HEK293 (cell line): ENCODE measurements around the gene C11orf54.

Experiments
- INSM2 ChIP-seq: fragments of 450-650 bp; formaldehyde crosslinking; IDR thresholded peaks from 2 replicates; pipeline ENCODE4 v1.5.1; 2016; ENCODE audit warnings: missing biosample characterization, missing genetic modification characterization
- ZBTB11 ChIP-seq: fragments of 450-650 bp; formaldehyde crosslinking; conservative IDR thresholded peaks from 2 replicates; pipeline ENCODE4 v1.5.1; 2016; ENCODE audit warnings: low read depth, missing biosample characterization, missing genetic modification characterization
- ZNF133 ChIP-seq: fragments of 450-650 bp; formaldehyde crosslinking; IDR thresholded peaks from 2 replicates; pipeline ENCODE4 v1.5.1; 2016; ENCODE audit warnings: missing biosample characterization, missing genetic modification characterization
- ZNF449 ChIP-seq: fragments of 450-650 bp; formaldehyde crosslinking; IDR thresholded peaks from 2 replicates; pipeline ENCODE4 v1.5.1; 2017; ENCODE audit warnings: missing biosample characterization, mild to moderate bottlenecking, missing genetic modification characterization, moderate library complexity
- ZNF626 ChIP-seq: fragments of 450-650 bp; sonication (Bioruptor Pico); formaldehyde crosslinking; IDR thresholded peaks from 2 replicates; pipeline ENCODE4 v1.5.1; 2018; ENCODE audit warnings: missing biosample characterization, missing genetic modification characterization, inconsistent platforms
- ZSCAN18 ChIP-seq: fragments of 450-650 bp; formaldehyde crosslinking; IDR thresholded peaks from 2 replicates; pipeline ENCODE4 v1.5.1; 2016; ENCODE audit warnings: missing biosample characterization, missing genetic modification characterization
- ZXDB ChIP-seq: fragments of 450-650 bp; formaldehyde crosslinking; IDR thresholded peaks from 2 replicates; pipeline ENCODE4 v1.5.1; 2016; ENCODE audit warnings: missing biosample characterization, missing genetic modification characterization

- TF ChIP-seq ZNF133 (no peak), ZBTB11 (tag by site-specific recombination) (no peak), INSM2 (tag by site-specific recombination) (no peak), ZNF626 (tag by site-specific recombination) (no peak), ZSCAN18 (tag by site-specific recombination) (no peak), ZXDB (tag by site-specific recombination) (no peak), ZNF449 (tag by site-specific recombination) (no peak)
Observed at GRCh38 chr11:93770160-93770559, 28.7 kb downstream of the C11orf54 start.
